ENCODE data around the gene OTOG. TPM values are rescaled to one million over a fixed set of nuclear protein-coding genes. Genes with fewer than 3 reads are reported as not detected.

OTOG gene
- polyA plus RNA-seq, 1 donor: 0.83 TPM

- DNase-seq: no peak
Observed at GRCh38 chr11:17519061-17519885, 27.8 kb upstream of the OTOG start.

DNA sequence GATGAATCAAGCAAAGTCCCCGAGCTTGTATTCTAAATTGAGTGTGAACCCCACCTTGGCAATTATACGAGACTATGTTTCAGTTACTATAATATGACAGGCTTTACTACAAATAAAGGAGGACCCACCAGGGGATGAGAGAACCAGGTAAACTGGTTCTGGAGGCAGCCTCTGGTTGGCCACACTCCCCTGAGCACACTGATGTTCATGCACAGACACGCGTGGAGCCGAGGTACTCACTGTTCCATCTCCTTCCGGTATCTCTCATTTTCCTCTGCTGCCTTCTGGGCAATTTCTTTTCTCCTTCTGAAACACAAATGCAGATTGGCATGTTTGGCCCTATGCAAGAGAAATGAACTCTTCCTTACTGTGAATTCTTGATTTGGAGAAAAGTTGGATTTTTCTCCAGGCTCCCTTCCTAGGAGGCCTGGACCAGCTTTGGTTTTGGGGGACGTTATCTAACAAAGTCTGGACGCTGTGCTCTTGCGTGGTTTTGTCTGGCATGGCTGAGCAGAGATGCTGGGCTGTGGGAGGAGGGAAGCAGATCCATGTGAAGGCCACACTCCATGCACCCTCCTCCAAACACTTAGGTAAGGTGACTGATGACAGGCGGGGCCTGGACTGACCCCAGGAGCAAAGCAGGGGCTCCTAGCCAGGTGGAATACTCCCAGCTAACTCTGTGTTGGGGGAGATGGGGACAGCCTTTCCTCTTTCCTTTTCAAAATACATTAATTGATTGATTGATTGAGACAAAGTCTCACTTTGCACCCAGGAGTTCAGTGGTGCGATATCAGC lies 25.8 kb upstream of the OTOG start:
- no peak for DNase-seq

- DNase-seq: no peak
Observed at GRCh38 chr11:17522655-17523054, 24.4 kb upstream of the OTOG start.

GRCh38 chr11:17524221-17524620 lies 22.8 kb upstream of the OTOG start:
- no peak for DNase-seq

- DNase-seq: no peak
Observed at GRCh38 chr11:17525570-17525969, 21.5 kb upstream of the OTOG start.

GRCh38 chr11:17526326-17526725 lies 20.7 kb upstream of the OTOG start:
- DNase-seq: no peak

- DNase-seq: peak; percentile 32
Observed at GRCh38 chr11:17526931-17527627, 20.0 kb upstream of the OTOG start.

DNA sequence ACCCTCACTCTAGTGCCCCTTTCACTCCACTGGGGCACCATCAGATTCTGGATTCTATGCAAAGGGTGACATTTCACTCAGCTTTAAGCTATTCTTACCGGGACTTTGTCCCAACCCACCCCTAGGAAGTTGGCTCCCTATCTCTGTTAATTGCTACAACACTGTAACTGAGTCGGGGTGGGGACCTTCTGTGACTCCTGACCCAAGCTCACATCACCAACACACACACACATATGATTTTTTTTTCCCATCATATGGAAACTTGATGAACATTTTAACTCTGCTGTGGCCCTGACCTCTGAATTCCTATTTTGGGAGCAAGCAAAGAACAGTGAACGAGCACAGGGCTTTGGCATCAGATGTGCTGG lies 19.4 kb upstream of the OTOG start:
- no peak for DNase-seq

DNA sequence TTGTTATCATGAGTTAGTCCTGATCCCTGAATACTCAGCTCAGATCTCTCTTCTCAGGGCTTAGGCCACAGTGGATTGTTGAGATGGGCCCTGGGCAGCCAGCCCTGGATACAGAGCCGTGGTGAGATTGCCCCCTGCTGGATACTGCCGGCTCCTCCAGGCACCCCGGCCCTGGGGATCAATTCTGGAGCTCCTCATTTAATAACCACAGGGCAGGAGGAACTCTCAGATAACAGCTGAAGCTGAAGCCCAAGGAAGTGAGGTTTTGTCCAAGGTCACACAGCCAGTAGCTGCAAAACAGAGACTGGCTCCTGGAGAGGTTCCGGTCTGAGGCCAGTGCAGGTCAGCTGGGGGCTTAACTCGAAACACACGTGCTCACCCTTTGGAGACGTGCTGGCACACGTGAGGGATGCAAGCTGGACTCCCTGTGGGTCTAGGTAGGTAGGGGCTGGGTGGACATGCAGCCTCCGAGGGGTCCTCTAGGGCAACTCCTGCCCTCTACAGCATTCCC lies 18.8 kb upstream of the OTOG start:
- no peak for DNase-seq

- no peak for DNase-seq
Observed at GRCh38 chr11:17528906-17529843, 17.9 kb upstream of the OTOG start.

- peak; percentile 30 for DNase-seq
Observed at GRCh38 chr11:17529844-17530185, 17.2 kb upstream of the OTOG start.

- DNase-seq: no peak
Observed at GRCh38 chr11:17531071-17531600, 15.9 kb upstream of the OTOG start.

DNA sequence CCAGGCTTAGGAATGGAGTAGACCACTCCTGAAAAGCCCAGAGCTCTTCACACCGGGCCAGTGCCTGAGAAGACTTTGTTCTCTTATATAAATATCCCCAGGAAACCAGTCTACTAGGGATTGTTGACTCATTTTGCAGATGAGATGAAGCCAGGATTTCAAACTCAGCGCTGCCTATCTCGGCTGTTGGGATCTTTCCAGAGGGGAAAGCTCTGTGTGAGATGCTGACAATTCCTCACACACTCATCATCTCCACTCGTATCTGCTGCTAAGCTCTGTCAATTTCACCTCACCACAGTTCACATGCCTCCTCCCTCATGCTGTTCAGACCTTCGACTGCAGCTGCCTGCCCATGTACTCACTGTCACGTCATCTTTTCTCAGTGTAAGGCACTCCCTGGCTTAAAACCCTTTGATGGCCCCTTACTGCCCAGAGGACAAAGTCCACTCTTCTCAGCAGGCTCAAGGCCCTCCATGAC lies 15.4 kb upstream of the OTOG start:
- DNase-seq: no peak

DNA sequence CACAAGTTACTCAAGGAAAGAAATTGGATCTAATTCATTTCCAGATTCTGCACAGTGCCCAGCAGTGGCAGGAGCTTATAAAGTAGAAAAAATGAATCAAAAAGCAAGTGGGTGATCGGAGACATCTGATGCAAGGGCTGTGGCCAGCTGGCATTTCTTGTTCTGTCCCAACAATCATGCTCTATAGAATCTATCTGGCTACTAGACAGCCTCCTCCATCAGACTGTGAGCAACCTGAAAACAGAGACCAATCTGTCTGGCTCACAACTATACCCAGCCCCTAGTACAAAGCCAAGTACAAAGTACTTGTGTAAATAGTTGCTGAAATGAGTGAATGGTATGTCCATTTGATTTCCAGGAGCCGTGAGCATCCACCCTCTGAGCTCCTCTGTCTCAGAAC lies 14.3 kb upstream of the OTOG start:
- DNase-seq: no peak

GRCh38 chr11:17533341-17533740 lies 13.7 kb upstream of the OTOG start:
- no peak for DNase-seq

- DNase-seq: no peak
Observed at GRCh38 chr11:17533778-17534415, 13.2 kb upstream of the OTOG start.

DNA sequence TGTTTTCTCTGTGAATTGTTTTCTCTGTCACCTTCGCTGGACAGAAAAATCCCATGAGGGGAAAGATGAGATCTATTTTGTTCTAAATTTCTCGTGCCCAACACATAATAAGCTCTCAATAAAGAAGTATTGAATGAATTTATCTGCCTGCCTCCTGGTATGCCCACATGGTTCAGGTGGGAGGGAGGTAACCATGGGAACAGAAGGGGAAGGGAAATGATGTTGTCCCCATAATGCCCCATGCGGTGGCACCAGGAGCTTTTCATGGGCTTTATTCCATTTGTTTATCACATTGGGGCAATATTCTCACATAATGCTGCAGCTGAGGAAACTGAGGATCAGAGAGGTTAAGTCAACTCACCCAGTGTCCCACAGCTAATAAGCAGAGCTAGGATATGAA lies 11.6 kb upstream of the OTOG start:
- DNase-seq: no peak

- DNase-seq: no peak
Observed at GRCh38 chr11:17537261-17537660, 9.8 kb upstream of the OTOG start.

GRCh38 chr11:17538054-17538453 lies 9.0 kb upstream of the OTOG start:
- DNase-seq: no peak

- no peak for DNase-seq
Observed at GRCh38 chr11:17538731-17539130, 8.3 kb upstream of the OTOG start.

- no peak for DNase-seq
Observed at GRCh38 chr11:17540807-17541206, 6.3 kb upstream of the OTOG start.
